HepG2 (cell line): ENCODE measurements around the gene PIK3IP1. TPM values are rescaled to one million over a fixed set of nuclear protein-coding genes. Genes with fewer than 3 reads are reported as not detected.

Experiments
- ATAC-seq: fragments of 200-7000 bp; cut with Tn5 transposase; 3 replicates; pipeline ENCODE4 v1.9.1; 2020; ENCODE audit warnings: mild to moderate bottlenecking, moderate library complexity
- BruUV-seq: library from RNA; stranded (reverse); fragments of 400-500 nt; replicated peaks from 2 replicates; lab custom pipeline; 2021; lab: Mats Ljungman, UMichigan
- CTCF ChIA-PET: fragments of 300-600 bp; formaldehyde crosslinking; extraction: SDS; loops from one replicate; lab custom pipeline; 2021; ENCODE audit warnings: low total read pairs, inconsistent platforms, low intra/inter-chr PET ratio; lab: Yijun Ruan, JAX
- POLR2A ChIA-PET: fragments of 350-600 bp; sonication (Branson Sonifier 250); formaldehyde crosslinking; loops from one replicate; lab custom pipeline; 2020; ENCODE audit warnings: antibody characterized with exemption, inconsistent platforms; lab: Yijun Ruan, JAX
- DNase-seq: peaks from one replicate; pipeline ENCODE4 v3.0.0-alpha.2; 2015; ENCODE audit warnings: low spot score
- FAIRE-seq: peaks from 3 replicates; lab custom pipeline; 2011; peaks lifted over from hg19 to GRCh38; lab: Jason Lieb, UNC
- H2AFZ ChIP-seq: one replicate; pipeline ENCODE4 v1.6.1; 2011; ENCODE audit warnings: low read length, inconsistent platforms
- H3K27ac ChIP-seq: fragments of 300-600 bp; 3 replicates; pipeline ENCODE4 v1.8.0; 2011; ENCODE audit warnings: mixed run types, mild to moderate bottlenecking, mixed read lengths, low read length, inconsistent platforms; ENCODE audit not compliant: insufficient read depth; ENCODE audit errors: extremely low read length
- H3K27me3 ChIP-seq, 2 experiments: fragments of 200-600 bp in 1 of 2; 2 replicates in 1 of 2; 3 replicates in 1 of 2; pipeline versions ENCODE4 v1.6.0 to v1.8.0; 2011; ENCODE audit warnings: low read length in 2 of 2, mild to moderate bottlenecking in 2 of 2, moderate library complexity in 2 of 2, inconsistent platforms in 1 of 2; ENCODE audit not compliant: insufficient read depth in 2 of 2, control insufficient read depth in 1 of 2
- H3K36me3 ChIP-seq, 2 experiments: fragments of 200-600 bp in 1 of 2; replicated peaks in 1 of 2; 2 replicates in 1 of 2; 3 replicates in 1 of 2; pipeline versions ENCODE4 v1.5.1 to v1.8.0; 2011; ENCODE audit warnings: low read length in 2 of 2, inconsistent platforms in 1 of 2; ENCODE audit not compliant: insufficient read depth in 2 of 2, control insufficient read depth in 1 of 2
- H3K4me1 ChIP-seq: 2 replicates; pipeline ENCODE4 v1.5.1; 2012; ENCODE audit warnings: low read length, inconsistent platforms; ENCODE audit not compliant: insufficient read depth
- H3K4me2 ChIP-seq: 2 replicates; pipeline ENCODE4 v1.6.0; 2011; ENCODE audit warnings: low read depth, low read length, inconsistent platforms
- H3K4me3 ChIP-seq, 3 experiments: fragments of 200-600 bp in 1 of 3; sonication (generic), shearing (Covaris generic) in 1 of 3; replicated peaks in 1 of 3; 2 replicates each; pipeline ENCODE4 v1.5.1; 2011 to 2016; ENCODE audit warnings: low read length in 3 of 3, inconsistent platforms in 2 of 3, low read depth in 2 of 3, mild to moderate bottlenecking in 2 of 3, control low read depth in 1 of 3, mixed read lengths in 1 of 3; ENCODE audit not compliant: insufficient read depth in 1 of 3
- H3K79me2 ChIP-seq: one replicate; pipeline ENCODE4 v1.6.1; 2011; ENCODE audit warnings: low read length, inconsistent platforms; ENCODE audit not compliant: insufficient read depth
- H3K9ac ChIP-seq: 2 replicates; pipeline ENCODE4 v1.6.0; 2011; ENCODE audit warnings: mild to moderate bottlenecking, low read depth, low read length, inconsistent platforms; ENCODE audit not compliant: insufficient read depth
- H3K9me3 ChIP-seq: 2 replicates; pipeline ENCODE4 v1.5.1; 2012; ENCODE audit warnings: mild to moderate bottlenecking, low read length
- H4K20me1 ChIP-seq: 2 replicates; pipeline ENCODE4 v1.6.0; 2011; ENCODE audit warnings: inconsistent platforms, mild to moderate bottlenecking, low read length, moderate library complexity; ENCODE audit not compliant: insufficient read depth
- BCL3 ChIP-seq: sonication (generic); formaldehyde crosslinking; IDR thresholded peaks from 2 replicates; pipeline ENCODE4 v1.5.1; 2020; ENCODE audit warnings: mild to moderate bottlenecking, missing genetic modification reagents, moderate library complexity
- JUN ChIP-seq: sonication (generic); formaldehyde crosslinking; IDR thresholded peaks from 2 replicates; pipeline ENCODE4 v1.4.0; 2020; ENCODE audit warnings: mild to moderate bottlenecking, missing genetic modification reagents
- KLF15 ChIP-seq: sonication (generic); formaldehyde crosslinking; IDR thresholded peaks from 2 replicates; pipeline ENCODE4 v1.8.1; 2023; ENCODE audit warnings: borderline replicate concordance, mild to moderate bottlenecking, inconsistent platforms, missing genetic modification reagents, mixed read lengths
- SP2 ChIP-seq: sonication (generic); formaldehyde crosslinking; IDR thresholded peaks from 2 replicates; pipeline ENCODE4 v1.5.1; 2020; ENCODE audit warnings: mild to moderate bottlenecking, missing genetic modification reagents
- TBX3 ChIP-seq: fragments of 450-650 bp; IDR thresholded peaks from 2 replicates; pipeline ENCODE4 v1.6.1; 2017; ENCODE audit warnings: antibody characterized with exemption, mild to moderate bottlenecking, inconsistent platforms, borderline replicate concordance
- TCF12 ChIP-seq, 2 experiments: fragments of 450-650 bp in 1 of 2; sonication (generic) in 1 of 2; formaldehyde crosslinking in 1 of 2; IDR thresholded peaks; 2 replicates each; pipeline versions ENCODE4 v1.6.1 to v1.8.0; 2017 to 2022; ENCODE audit warnings: antibody characterized with exemption in 1 of 2, mild to moderate bottlenecking in 1 of 2, missing genetic modification reagents in 1 of 2, moderate library complexity in 1 of 2
- XBP1 ChIP-seq: sonication (generic); formaldehyde crosslinking; IDR thresholded peaks from 2 replicates; pipeline ENCODE4 v1.5.0; 2020; ENCODE audit warnings: missing genetic modification reagents
- ZBTB21 ChIP-seq: sonication (generic); formaldehyde crosslinking; IDR thresholded peaks from 2 replicates; pipeline ENCODE4 v1.4.0; 2020; ENCODE audit warnings: missing genetic modification reagents
- ZBTB25 ChIP-seq: IDR thresholded peaks from 2 replicates; pipeline ENCODE4 v1.6.1; 2018; ENCODE audit warnings: missing genetic modification reagents
- ZFP36L2 ChIP-seq: sonication (generic); formaldehyde crosslinking; IDR thresholded peaks from 2 replicates; pipeline ENCODE4 v1.4.0; 2020; ENCODE audit warnings: missing genetic modification reagents
- ZNF205 ChIP-seq: IDR thresholded peaks from 2 replicates; pipeline ENCODE4 v1.6.1; 2018; ENCODE audit warnings: missing biosample characterization, missing genetic modification reagents
- ZNF207 ChIP-seq: fragments of 450-650 bp; IDR thresholded peaks from 2 replicates; pipeline ENCODE4 v1.6.1; 2016; ENCODE audit warnings: antibody characterized with exemption, borderline replicate concordance
- ZNF570 ChIP-seq: sonication (generic); formaldehyde crosslinking; IDR thresholded peaks from 2 replicates; pipeline ENCODE4 v1.4.0; 2020; ENCODE audit warnings: mild to moderate bottlenecking, missing genetic modification reagents, borderline replicate concordance
- ZNF674 ChIP-seq: sonication (generic); formaldehyde crosslinking; IDR thresholded peaks from 2 replicates; pipeline ENCODE4 v1.5.0; 2020; ENCODE audit warnings: low read depth, mild to moderate bottlenecking, missing genetic modification reagents
- ZNF768 ChIP-seq: sonication (generic); formaldehyde crosslinking; IDR thresholded peaks from 2 replicates; pipeline ENCODE4 v1.4.0; 2020; ENCODE audit warnings: missing genetic modification reagents
- WGBS: methylation state at CpG from one replicate; pipeline ENCODE4 v1.1.6; 2017; ENCODE audit warnings: low lambda C conversion rate; 5-methylcytosine and 5-hydroxymethylcytosine counted together
- in situ Hi-C: cut with HindIII; loops from 2 replicates; pipeline ENCODE4 v1.10.0; 2017; ENCODE audit warnings: low pct_unique_long_range_greater_than_20kb; ENCODE audit not compliant: extremely low pct_ligation_motif_present
- intact Hi-C: fragments of 100-400 bp; cut with micrococcal nuclease; formaldehyde crosslinking; loops from one replicate; pipeline ENCODE4 v1.10.0; 2022; ENCODE audit not compliant: unreplicated experiment
- polyA plus RNA-seq, 8 experiments: library from polyadenylated mRNA; depleted of rRNA in 3 of 8; stranded (reverse) in 7 of 8; unstranded in 1 of 8; fragments of >200 nt; fragmentation: Illumina TruSeq in 4 of 8; extraction: Trizol in 4 of 8; gene quantifications; 2 replicates each; pipeline versions ENCODE4 v1.2.1 to v1.2.3, GENCODE V29; 2011 to 2016; ENCODE audit warnings: low read depth in 4 of 8, missing spikeins in 1 of 8, mixed read lengths in 1 of 8; ENCODE audit not compliant: insufficient read depth in 1 of 8
- small RNA-seq, 3 experiments: library from RNA; depleted of rRNA; stranded (forward); fragments of <200 nt; gene quantifications; one replicate each; pipeline ENCODE3, GENCODE V24; 2012; ENCODE audit warnings: low read depth in 2 of 3, low replicate concordance in 1 of 3; ENCODE audit not compliant: insufficient read length in 3 of 3, insufficient read depth in 2 of 3
- total RNA-seq, 5 experiments: library from RNA; depleted of rRNA; stranded (reverse); fragments of >200 nt; fragmentation: Illumina TruSeq; extraction: Trizol; gene quantifications; 2 replicates each; pipeline ENCODE4 v1.2.3, GENCODE V29; 2016; ENCODE audit warnings: low read depth in 1 of 5

Gene PIK3IP1
- total and polyA plus RNA-seq, 2 of the 13 experiments (the other 11 are each of a cell fraction or from before 2014, with no cell fraction given), result 1.3 to 2.5 TPM

- H3K36me3 ChIP-seq, result peaks cover 17 to 54% of the 10 kb centered on the region in 2 experiments
- no peak overlapping the region for H3K4me3 ChIP-seq
- peaks cover 6% of the 10 kb centered on the region; the same call in 1 of the 2 replicates for H4K20me1 ChIP-seq
- BruUV-seq, result no TSS peak
- no peak for DNase-seq
- no peak overlapping the region for H2AFZ ChIP-seq
- intact Hi-C loops, result loop anchor here (5.0 kb wide), 1 partner anchor 71 kb away; the partner anchor contains the start of gene RNF185
- 97% methylated on average over 3 of the region's 3 CpGs for WGBS
- no peak overlapping the region for H3K9ac ChIP-seq
- no peak overlapping the region for H3K27ac ChIP-seq
- POLR2A ChIA-PET, result interaction anchor here (1.1 to 11.8 kb wide), 2 partner anchors 10 to 21 kb away, joined by 3 to 168 read pairs; partner anchors contain the start of gene LIMK2
- no peaks in the 10 kb centered on the region for H3K9me3 ChIP-seq
- FAIRE-seq, result no peak
- in situ Hi-C loops, result loop anchor here (5.0 kb wide), 1 partner anchor 36 kb away; no protein-coding TSS in a partner anchor
- no peaks in the 10 kb centered on the region for H3K27me3 ChIP-seq
- CTCF ChIA-PET, result interaction anchor here (1.2 to 2.9 kb wide), 2 partner anchors 22 to 34 kb away, joined by 4 to 34 read pairs; partner anchors contain the start of gene LIMK2
- no peak for ATAC-seq
- H3K4me1 ChIP-seq, result peaks cover 41% of the 10 kb centered on the region
- H3K4me2 ChIP-seq, result no peak overlapping the region
- TF ChIP-seq ZNF768 (CRISPR knock-in tag), result no peak
- no peak for TF ChIP-seq ZNF205 (CRISPR knock-in tag)
- no peak for TF ChIP-seq ZBTB21
- no peak for TF ChIP-seq ZNF570 (CRISPR knock-in tag)
- TF ChIP-seq BCL3 (CRISPR knock-in tag), result no peak
- TF ChIP-seq KLF15 (CRISPR knock-in tag), result no peak
- TF ChIP-seq SP2 (CRISPR knock-in tag), result no peak
- TF ChIP-seq ZNF207, result no peak
- TF ChIP-seq JUN, result no peak
- TF ChIP-seq TCF12 (IDR thresholded peaks at IDR 0.05), result no peak
- TF ChIP-seq TCF12 (CRISPR knock-in tag; IDR thresholded peaks at IDR 0.05), result no peak
- no peak for TF ChIP-seq ZFP36L2
- TF ChIP-seq ZBTB25 (CRISPR knock-in tag), result no peak
- TF ChIP-seq TBX3, result no peak
- no peak for TF ChIP-seq ZNF674 (CRISPR knock-in tag)
- TF ChIP-seq XBP1 (CRISPR knock-in tag), result no peak
- TF ChIP-seq, all 625 proteins: peak for 0
- peaks cover 52% of the 10 kb centered on the region for H3K79me2 ChIP-seq
Measured at GRCh38 chr22:31233001-31233400, 59.3 kb downstream of the PIK3IP1 start.

Small RNA genes within 50 kb of the gene (small RNA-seq; reads per million reads assigned to genes)
- 0 reads per million in 3 experiments for gene RNA5SP496

Other genes with a start within 250 kb of the PIK3IP1 start
- 6.9 and 14.7 TPM in 2 replicates for gene SMTN, start 211.2 kb downstream of the PIK3IP1 start, total RNA-seq (2016; rRNA removed; fragmentation: Illumina TruSeq; extraction: Trizol)
- 24.2 and 26.1 TPM in 2 replicates for gene SMTN, start 211.2 kb downstream of the PIK3IP1 start, polyA plus RNA-seq (2011; rRNA removed)
- gene SELENOM, start 184.9 kb downstream of the PIK3IP1 start, total RNA-seq (2016; rRNA removed; fragmentation: Illumina TruSeq; extraction: Trizol), result 2.4 and 4.1 TPM in 2 replicates
- gene SELENOM, start 184.9 kb downstream of the PIK3IP1 start, polyA plus RNA-seq (2011; rRNA removed), result 4.3 and 5.5 TPM in 2 replicates
- 0.15 and 0.24 TPM in 2 replicates for gene INPP5J, start 169.5 kb downstream of the PIK3IP1 start, total RNA-seq (2016; rRNA removed; fragmentation: Illumina TruSeq; extraction: Trizol)
- 1.1 and 1.3 TPM in 2 replicates for gene INPP5J, start 169.5 kb downstream of the PIK3IP1 start, polyA plus RNA-seq (2011; rRNA removed)
- 0.11 and 0.42 TPM in 2 replicates for gene PLA2G3, start 152.0 kb downstream of the PIK3IP1 start, total RNA-seq (2016; rRNA removed; fragmentation: Illumina TruSeq; extraction: Trizol)
- gene PLA2G3, start 152.0 kb downstream of the PIK3IP1 start, polyA plus RNA-seq (2011; rRNA removed), result 0.12 and 0.24 TPM in 2 replicates
- 21.4 and 28.8 TPM in 2 replicates for gene RNF185, start 132.3 kb downstream of the PIK3IP1 start, total RNA-seq (2016; rRNA removed; fragmentation: Illumina TruSeq; extraction: Trizol)
- gene RNF185, start 132.3 kb downstream of the PIK3IP1 start, polyA plus RNA-seq (2011; rRNA removed), result 26.4 and 27.5 TPM in 2 replicates
- 25.9 and 29.8 TPM in 2 replicates for gene LIMK2, start 80.2 kb downstream of the PIK3IP1 start, total RNA-seq (2016; rRNA removed; fragmentation: Illumina TruSeq; extraction: Trizol)
- 20.9 and 22.2 TPM in 2 replicates for gene LIMK2, start 80.2 kb downstream of the PIK3IP1 start, polyA plus RNA-seq (2011; rRNA removed)
- gene PATZ1, start 53.9 kb upstream of the PIK3IP1 start, total RNA-seq (2016; rRNA removed; fragmentation: Illumina TruSeq; extraction: Trizol), result 30.4 and 30.5 TPM in 2 replicates
- gene PATZ1, start 53.9 kb upstream of the PIK3IP1 start, polyA plus RNA-seq (2011; rRNA removed), result 24.9 and 26.6 TPM in 2 replicates
- gene DRG1, start 107.1 kb upstream of the PIK3IP1 start, total RNA-seq (2016; rRNA removed; fragmentation: Illumina TruSeq; extraction: Trizol), result 94.8 and 98.8 TPM in 2 replicates
- 39.1 and 59.0 TPM in 2 replicates for gene DRG1, start 107.1 kb upstream of the PIK3IP1 start, polyA plus RNA-seq (2011; rRNA removed)
- gene EIF4ENIF1, start 197.4 kb upstream of the PIK3IP1 start, total RNA-seq (2016; rRNA removed; fragmentation: Illumina TruSeq; extraction: Trizol), result 12.3 and 14.0 TPM in 2 replicates
- gene EIF4ENIF1, start 197.4 kb upstream of the PIK3IP1 start, polyA plus RNA-seq (2011; rRNA removed), result 11.9 and 15.1 TPM in 2 replicates
- gene SFI1, start 204.0 kb upstream of the PIK3IP1 start, total RNA-seq (2016; rRNA removed; fragmentation: Illumina TruSeq; extraction: Trizol), result 6.2 and 20.5 TPM in 2 replicates
- 40.1 and 47.1 TPM in 2 replicates for gene SFI1, start 204.0 kb upstream of the PIK3IP1 start, polyA plus RNA-seq (2011; rRNA removed)